ENCODE measurements around the gene RPS27. TPM values are rescaled to one million over a fixed set of nuclear protein-coding genes. Genes with fewer than 3 reads are reported as not detected.
A peak's percentile ranks its signal among the peaks of the same experiment; 100 is the strongest.

RPS27 gene
- total and polyA plus RNA-seq, 2 of the 13 experiments (the other 11 are each of a cell fraction or from before 2014, with no cell fraction given), result 3,737 to 9,964 TPM

- no peak for TF ChIP-seq ZNF816 (CRISPR knock-in tag; IDR thresholded peaks at IDR 0.05; ENCODE audit: borderline replicate concordance)
- TF ChIP-seq CHCHD3 (CRISPR knock-in tag; IDR thresholded peaks at IDR 0.05), result no peak
- TF ChIP-seq ZNF18 (CRISPR knock-in tag; IDR thresholded peaks at IDR 0.05; ENCODE audit: insufficient replicate concordance), result no peak
- TF ChIP-seq ZNF460 (CRISPR knock-in tag; IDR thresholded peaks at IDR 0.05; ENCODE audit: borderline replicate concordance), result no peak
- no peak for TF ChIP-seq ZNF749 (CRISPR knock-in tag; IDR thresholded peaks at IDR 0.05; ENCODE audit: borderline replicate concordance)
- TF ChIP-seq, protein P1, sequence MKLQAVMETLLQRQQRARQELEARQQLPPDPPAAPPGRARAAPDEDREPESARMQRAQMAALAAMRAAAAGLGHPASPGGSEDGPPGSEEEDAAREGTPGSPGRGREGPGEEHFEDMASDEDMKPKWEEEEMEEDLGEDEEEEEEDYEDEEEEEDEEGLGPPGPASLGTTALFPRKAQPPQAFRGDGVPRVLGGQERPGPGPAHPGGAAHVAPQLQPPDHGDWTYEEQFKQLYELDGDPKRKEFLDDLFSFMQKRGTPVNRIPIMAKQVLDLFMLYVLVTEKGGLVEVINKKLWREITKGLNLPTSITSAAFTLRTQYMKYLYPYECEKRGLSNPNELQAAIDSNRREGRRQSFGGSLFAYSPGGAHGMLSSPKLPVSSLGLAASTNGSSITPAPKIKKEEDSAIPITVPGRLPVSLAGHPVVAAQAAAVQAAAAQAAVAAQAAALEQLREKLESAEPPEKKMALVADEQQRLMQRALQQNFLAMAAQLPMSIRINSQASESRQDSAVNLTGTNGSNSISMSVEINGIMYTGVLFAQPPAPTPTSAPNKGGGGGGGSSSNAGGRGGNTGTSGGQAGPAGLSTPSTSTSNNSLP (IDR thresholded peaks at IDR 0.05; ENCODE audit: low read depth, low read length), result no peak
- no peak for TF ChIP-seq ZNF562 (CRISPR knock-in tag; IDR thresholded peaks at IDR 0.05; ENCODE audit: borderline replicate concordance)
- TF ChIP-seq SUZ12 (IDR thresholded peaks at IDR 0.05; ENCODE audit: low read depth, low read length), result no peak
- TF ChIP-seq MNT (IDR thresholded peaks at IDR 0.05), result no peak
- no peak for TF ChIP-seq SAFB2 (CRISPR knock-in tag; IDR thresholded peaks at IDR 0.05; ENCODE audit: borderline replicate concordance, low read depth)
- TF ChIP-seq, protein P2, sequence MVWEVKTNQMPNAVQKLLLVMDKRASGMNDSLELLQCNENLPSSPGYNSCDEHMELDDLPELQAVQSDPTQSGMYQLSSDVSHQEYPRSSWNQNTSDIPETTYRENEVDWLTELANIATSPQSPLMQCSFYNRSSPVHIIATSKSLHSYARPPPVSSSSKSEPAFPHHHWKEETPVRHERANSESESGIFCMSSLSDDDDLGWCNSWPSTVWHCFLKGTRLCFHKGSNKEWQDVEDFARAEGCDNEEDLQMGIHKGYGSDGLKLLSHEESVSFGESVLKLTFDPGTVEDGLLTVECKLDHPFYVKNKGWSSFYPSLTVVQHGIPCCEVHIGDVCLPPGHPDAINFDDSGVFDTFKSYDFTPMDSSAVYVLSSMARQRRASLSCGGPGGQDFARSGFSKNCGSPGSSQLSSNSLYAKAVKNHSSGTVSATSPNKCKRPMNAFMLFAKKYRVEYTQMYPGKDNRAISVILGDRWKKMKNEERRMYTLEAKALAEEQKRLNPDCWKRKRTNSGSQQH (CRISPR knock-in tag; IDR thresholded peaks at IDR 0.05; ENCODE audit: low read depth), result no peak
- TF ChIP-seq, protein P3, sequence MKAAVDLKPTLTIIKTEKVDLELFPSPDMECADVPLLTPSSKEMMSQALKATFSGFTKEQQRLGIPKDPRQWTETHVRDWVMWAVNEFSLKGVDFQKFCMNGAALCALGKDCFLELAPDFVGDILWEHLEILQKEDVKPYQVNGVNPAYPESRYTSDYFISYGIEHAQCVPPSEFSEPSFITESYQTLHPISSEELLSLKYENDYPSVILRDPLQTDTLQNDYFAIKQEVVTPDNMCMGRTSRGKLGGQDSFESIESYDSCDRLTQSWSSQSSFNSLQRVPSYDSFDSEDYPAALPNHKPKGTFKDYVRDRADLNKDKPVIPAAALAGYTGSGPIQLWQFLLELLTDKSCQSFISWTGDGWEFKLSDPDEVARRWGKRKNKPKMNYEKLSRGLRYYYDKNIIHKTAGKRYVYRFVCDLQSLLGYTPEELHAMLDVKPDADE (CRISPR knock-in tag; IDR thresholded peaks at IDR 0.05), result no peak
- TF ChIP-seq ZNF207 (IDR thresholded peaks at IDR 0.05; ENCODE audit: borderline replicate concordance), result no peak
- TF ChIP-seq, protein P4, sequence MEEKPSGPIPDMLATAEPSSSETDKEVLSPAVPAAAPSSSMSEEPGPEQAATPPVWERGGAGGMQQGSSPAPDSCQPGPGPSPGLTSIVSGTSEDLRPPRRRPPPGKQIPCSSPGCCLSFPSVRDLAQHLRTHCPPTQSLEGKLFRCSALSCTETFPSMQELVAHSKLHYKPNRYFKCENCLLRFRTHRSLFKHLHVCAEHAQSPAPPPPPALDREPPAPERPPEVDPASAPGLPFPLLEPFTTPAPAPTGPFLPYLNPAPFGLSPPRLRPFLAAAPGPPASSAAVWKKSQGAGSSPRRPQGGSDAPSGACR (CRISPR knock-in tag; IDR thresholded peaks at IDR 0.05), result 0 out of 2 replicates have a peak, but pooled peaks have one; percentile 50
- TF ChIP-seq DMAP1 (CRISPR knock-in tag; IDR thresholded peaks at IDR 0.05), result peak; percentile 43
- peak; percentile 79 for TF ChIP-seq DRAP1 (CRISPR knock-in tag; IDR thresholded peaks at IDR 0.05)
- TF ChIP-seq ZNF160 (CRISPR knock-in tag; IDR thresholded peaks at IDR 0.05), result 0 out of 2 replicates have a peak, but pooled peaks have one; percentile 4
- TF ChIP-seq ZNF841 (CRISPR knock-in tag; IDR thresholded peaks at IDR 0.05; ENCODE audit: borderline replicate concordance), result no peak
Measured at GRCh38 chr1:153963030-153963849, 27.3 kb upstream of the RPS27 start, which contains the start of gene SLC39A1 (continued).
